ENCODE data around the gene UBTD1.

UBTD1 gene

DNA sequence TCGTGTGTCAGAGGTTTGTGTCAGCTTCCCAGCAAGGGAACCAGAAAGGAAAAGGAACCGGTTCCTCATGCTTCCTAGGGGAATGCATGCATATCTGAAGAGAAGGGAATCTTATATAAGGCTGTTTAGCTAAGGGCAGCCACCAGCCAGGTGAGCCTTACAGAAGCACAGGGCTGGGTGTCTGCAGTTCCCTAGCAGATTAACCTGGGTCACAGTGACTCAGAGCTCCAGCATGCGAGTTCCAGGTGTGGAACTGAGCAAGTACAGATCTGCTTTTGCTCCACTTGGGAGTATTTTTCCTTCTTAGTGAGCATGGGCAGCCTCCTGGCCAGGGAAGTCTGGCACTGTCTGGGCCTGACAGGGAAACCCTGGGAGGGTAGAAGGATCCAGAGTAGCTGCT is 72.9 kb downstream of the UBTD1 start:
- no peak overlapping the region for H3K4me3 ChIP-seq (ENCODE audit: low read depth, low read length)
- in situ Hi-C loops (cut with HindIII; ENCODE audit: low sequenced_read_pairs) = no loop called here
- no peak for DNase-seq (ENCODE audit: low read depth, low spot score)
- no peak for TF ChIP-seq CTCF (IDR thresholded peaks at IDR 0.05; ENCODE audit: low read depth, low read length)

GRCh38 chr10:97572214-97572989 is 73.7 kb downstream of the UBTD1 start, which contains the start of gene ANKRD2:
Gene ANKRD2 (plus strand): TSS chr10:97572779. CDS start chr10:97572789, 10 bp downstream.
- no peak within 1 kb of the TSS for H3K4me3 ChIP-seq (ENCODE audit: low read depth, low read length)
- peak; percentile 94 for TF ChIP-seq CTCF (IDR thresholded peaks at IDR 0.05; ENCODE audit: low read depth, low read length)
- peak; percentile 72 for DNase-seq (ENCODE audit: low read depth, low spot score)
- in situ Hi-C loops (cut with HindIII; ENCODE audit: low sequenced_read_pairs) = no loop called here

- no peak overlapping the region for H3K4me3 ChIP-seq (ENCODE audit: low read depth, low read length)
- no peak for TF ChIP-seq CTCF (IDR thresholded peaks at IDR 0.05; ENCODE audit: low read depth, low read length)
- no peak for DNase-seq (ENCODE audit: low read depth, low spot score)
- in situ Hi-C loops (cut with HindIII; ENCODE audit: low sequenced_read_pairs) = no loop called here
Measured at GRCh38 chr10:97573021-97573420, 74.3 kb downstream of the UBTD1 start.

GRCh38 chr10:97573672-97574071 is 74.9 kb downstream of the UBTD1 start:
- TF ChIP-seq CTCF (IDR thresholded peaks at IDR 0.05; ENCODE audit: low read depth, low read length) = no peak
- in situ Hi-C loops (cut with HindIII; ENCODE audit: low sequenced_read_pairs) = no loop called here
- no peak overlapping the region for H3K4me3 ChIP-seq (ENCODE audit: low read depth, low read length)
- no peak for DNase-seq (ENCODE audit: low read depth, low spot score)

DNA sequence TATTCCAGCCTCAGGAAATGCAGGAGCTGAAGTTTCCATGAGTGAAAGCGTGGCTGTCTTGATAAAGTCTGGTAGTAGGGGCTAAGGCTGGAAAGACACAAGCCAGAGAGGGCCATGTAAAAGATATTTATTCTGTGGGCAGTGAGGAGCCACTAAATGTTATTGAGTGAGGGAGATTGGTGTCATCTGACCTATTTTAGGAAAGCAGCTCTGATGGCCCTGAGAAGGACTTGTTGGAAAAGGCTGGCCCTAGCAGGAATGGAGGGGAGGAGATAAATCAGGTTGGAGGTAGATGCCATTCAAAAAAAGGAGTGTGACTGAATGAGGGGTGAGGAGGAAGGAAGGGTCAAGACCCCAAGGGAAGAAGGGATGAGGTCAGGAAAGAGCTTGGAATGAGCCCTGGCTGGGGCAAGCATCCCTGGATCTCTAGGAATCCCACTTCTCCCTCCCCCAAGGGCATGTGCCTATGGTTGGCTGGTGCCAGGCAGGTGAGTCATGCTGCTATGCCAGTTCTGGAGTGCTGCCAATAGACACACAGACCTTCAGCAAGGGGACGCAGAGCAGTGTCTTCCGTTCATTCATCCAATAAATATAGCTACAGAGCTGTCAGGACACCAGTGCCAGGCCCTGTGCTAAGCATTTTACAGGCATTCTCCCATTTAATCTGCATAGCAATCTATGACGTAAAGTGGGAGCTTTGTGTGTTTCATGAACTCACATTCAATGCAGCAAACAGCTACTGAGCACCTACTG is 75.8 kb downstream of the UBTD1 start:
- peak; percentile 58 for DNase-seq (ENCODE audit: low read depth, low spot score)
- in situ Hi-C loops (cut with HindIII; ENCODE audit: low sequenced_read_pairs) = no loop called here

More for the DNA sequence above, 75.8 kb downstream of the UBTD1 start:
- H3K4me3 ChIP-seq (ENCODE audit: low read depth, low read length) = no peak overlapping the region
- no peak for TF ChIP-seq CTCF (IDR thresholded peaks at IDR 0.05; ENCODE audit: low read depth, low read length)
